OCI-LY3 (cell line): ENCODE measurements around the gene SNF8.

ENCODE experiments used
- CTCF ChIP-seq: fragments of 200-600, 300-600 bp; sonication (generic); IDR thresholded peaks from 2 replicates; pipeline ENCODE4 v1.5.1; 2014; ENCODE audit warnings: antibody characterized with exemption, low read length, low read depth
- EZH2phosphoT487 ChIP-seq: fragments of 200-600 bp; shearing (Covaris generic); IDR thresholded peaks from 2 replicates; pipeline ENCODE4 v1.6.1; 2018; ENCODE audit warnings: antibody characterized with exemption, mixed run types, low read depth

- no peak for TF ChIP-seq CTCF
- no peak for TF ChIP-seq EZH2phosphoT487
These were observed 16.3 kb upstream of the SNF8 start for GRCh38 chr17:48960834-48961515.
